ENCODE data around the gene MRPS31. TPM values are rescaled to one million over a fixed set of nuclear protein-coding genes. Genes with fewer than 3 reads are reported as not detected.

The MRPS31 gene
- total RNA-seq, 2 donors from 2014 or later = 17.8 to 31.5 TPM

DNA sequence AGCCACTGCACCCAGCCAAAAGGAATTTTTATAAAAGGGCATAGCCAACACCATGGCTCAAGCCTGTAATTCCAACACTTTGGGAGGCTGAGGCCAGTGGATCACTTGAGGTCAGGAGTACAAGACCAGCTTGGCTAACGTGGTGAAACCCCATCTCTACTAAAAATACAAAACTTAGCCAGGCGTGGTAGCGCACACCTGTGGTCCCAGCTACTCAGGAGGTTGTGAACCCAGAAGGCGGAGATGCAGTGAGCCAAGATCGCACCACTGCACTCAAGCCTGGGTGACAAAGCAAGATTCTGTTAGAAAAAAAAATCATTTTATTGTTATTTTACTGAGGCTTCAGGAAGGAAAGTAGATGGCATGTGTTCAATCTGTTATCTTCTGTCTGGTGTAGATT, 73.3 kb downstream of the MRPS31 start:
- Histone ChIP-seq H3K36me3 (no peaks in the 10 kb centered on the region), H3K27ac (no peak overlapping the region), H3K4me3 (no peak overlapping the region), H3K4me1 (no peaks in the 10 kb centered on the region), H3K27me3 (no peaks in the 10 kb centered on the region), H3K9me3 (no peaks in the 10 kb centered on the region)
- no peak for DNase-seq (ENCODE audit: low spot score)
- TF ChIP-seq, protein P1, sequence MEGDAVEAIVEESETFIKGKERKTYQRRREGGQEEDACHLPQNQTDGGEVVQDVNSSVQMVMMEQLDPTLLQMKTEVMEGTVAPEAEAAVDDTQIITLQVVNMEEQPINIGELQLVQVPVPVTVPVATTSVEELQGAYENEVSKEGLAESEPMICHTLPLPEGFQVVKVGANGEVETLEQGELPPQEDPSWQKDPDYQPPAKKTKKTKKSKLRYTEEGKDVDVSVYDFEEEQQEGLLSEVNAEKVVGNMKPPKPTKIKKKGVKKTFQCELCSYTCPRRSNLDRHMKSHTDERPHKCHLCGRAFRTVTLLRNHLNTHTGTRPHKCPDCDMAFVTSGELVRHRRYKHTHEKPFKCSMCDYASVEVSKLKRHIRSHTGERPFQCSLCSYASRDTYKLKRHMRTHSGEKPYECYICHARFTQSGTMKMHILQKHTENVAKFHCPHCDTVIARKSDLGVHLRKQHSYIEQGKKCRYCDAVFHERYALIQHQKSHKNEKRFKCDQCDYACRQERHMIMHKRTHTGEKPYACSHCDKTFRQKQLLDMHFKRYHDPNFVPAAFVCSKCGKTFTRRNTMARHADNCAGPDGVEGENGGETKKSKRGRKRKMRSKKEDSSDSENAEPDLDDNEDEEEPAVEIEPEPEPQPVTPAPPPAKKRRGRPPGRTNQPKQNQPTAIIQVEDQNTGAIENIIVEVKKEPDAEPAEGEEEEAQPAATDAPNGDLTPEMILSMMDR (IDR thresholded peaks at IDR 0.05) = no peak

DNA sequence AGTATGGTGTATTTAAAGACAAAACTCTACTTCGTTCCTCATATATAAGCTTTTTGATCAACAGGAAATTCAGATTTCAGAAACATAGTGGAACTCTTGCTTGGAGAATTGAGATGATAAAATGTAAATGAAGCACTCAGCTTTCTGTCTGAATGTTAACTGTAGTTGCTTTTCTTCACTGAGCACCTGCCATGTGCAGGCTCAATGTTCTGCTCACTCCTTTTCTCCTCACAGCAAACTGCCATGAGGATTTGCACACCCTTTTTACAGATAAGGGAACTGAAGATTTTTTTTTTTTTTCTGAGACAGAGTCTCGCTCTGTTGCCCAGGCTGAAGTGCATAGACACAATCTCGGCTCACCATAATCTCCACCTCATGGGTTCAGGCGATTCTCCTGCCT, 76.6 kb downstream of the MRPS31 start:
- TF ChIP-seq, protein P1 (IDR thresholded peaks at IDR 0.05) = no peak
- no peak overlapping the region for H3K4me3 ChIP-seq
- DNase-seq (ENCODE audit: low spot score) = no peak
- no peaks in the 10 kb centered on the region for H3K4me1 ChIP-seq
- no peaks in the 10 kb centered on the region for H3K36me3 ChIP-seq
- H3K27me3 ChIP-seq = no peaks in the 10 kb centered on the region
- no peak overlapping the region for H3K27ac ChIP-seq
- peaks cover 0 to 7% of the 10 kb centered on the region in 2 donors for H3K9me3 ChIP-seq

DNA sequence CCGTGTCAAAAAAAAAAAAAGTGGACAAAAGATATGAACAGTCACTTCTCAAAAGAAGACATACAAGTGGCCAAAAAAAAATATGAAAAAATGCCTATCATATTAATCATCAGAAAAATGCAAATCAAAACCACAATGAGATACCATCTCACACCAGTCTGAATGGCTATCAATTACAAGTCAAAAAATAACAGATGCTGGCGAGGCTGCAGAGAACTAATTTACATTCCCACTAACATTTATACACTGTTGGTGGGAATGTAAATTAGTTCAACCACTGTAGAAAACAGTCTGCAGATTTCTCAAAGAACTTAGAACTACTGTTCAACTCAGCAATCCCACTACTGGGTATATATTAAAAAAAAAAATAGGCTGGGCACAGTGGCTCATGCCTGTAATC, 78.0 kb downstream of the MRPS31 start:
- Histone ChIP-seq H3K9me3 (peaks cover 0 to 7% of the 10 kb centered on the region in 2 donors), H3K27ac (no peak overlapping the region), H3K36me3 (no peaks in the 10 kb centered on the region), H3K4me3 (no peak overlapping the region), H3K27me3 (no peaks in the 10 kb centered on the region), H3K4me1 (no peaks in the 10 kb centered on the region)
- DNase-seq (ENCODE audit: low spot score) = no peak
- TF ChIP-seq, protein P1 (IDR thresholded peaks at IDR 0.05) = no peak

DNA sequence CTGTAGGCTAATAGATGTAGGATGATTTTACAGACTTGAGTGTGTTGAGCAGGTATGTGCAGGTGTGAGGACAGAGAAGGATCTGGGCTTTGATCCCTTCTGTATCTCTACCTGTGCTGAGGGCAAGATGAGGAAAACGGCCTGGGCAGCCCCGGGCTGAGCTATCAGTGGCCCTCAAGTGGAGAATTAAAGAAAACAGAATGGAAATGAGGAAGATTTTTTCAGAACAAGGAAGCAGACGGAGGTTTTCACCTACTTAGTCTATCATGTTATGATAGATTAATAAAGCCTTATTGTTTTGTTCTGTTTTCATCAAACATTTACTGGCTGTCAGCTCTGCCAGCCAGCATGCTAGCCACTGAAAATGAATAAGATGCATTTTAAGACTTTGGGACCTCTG, 82.2 kb downstream of the MRPS31 start:
- Histone ChIP-seq H3K9me3 (peaks cover 0 to 7% of the 10 kb centered on the region in 2 donors), H3K4me3 (no peak overlapping the region), H3K4me1 (no peaks in the 10 kb centered on the region), H3K36me3 (no peaks in the 10 kb centered on the region), H3K27ac (no peak overlapping the region), H3K27me3 (no peaks in the 10 kb centered on the region)
- DNase-seq (ENCODE audit: low spot score) = no peak
- TF ChIP-seq, protein P1 (IDR thresholded peaks at IDR 0.05) = no peak

DNA sequence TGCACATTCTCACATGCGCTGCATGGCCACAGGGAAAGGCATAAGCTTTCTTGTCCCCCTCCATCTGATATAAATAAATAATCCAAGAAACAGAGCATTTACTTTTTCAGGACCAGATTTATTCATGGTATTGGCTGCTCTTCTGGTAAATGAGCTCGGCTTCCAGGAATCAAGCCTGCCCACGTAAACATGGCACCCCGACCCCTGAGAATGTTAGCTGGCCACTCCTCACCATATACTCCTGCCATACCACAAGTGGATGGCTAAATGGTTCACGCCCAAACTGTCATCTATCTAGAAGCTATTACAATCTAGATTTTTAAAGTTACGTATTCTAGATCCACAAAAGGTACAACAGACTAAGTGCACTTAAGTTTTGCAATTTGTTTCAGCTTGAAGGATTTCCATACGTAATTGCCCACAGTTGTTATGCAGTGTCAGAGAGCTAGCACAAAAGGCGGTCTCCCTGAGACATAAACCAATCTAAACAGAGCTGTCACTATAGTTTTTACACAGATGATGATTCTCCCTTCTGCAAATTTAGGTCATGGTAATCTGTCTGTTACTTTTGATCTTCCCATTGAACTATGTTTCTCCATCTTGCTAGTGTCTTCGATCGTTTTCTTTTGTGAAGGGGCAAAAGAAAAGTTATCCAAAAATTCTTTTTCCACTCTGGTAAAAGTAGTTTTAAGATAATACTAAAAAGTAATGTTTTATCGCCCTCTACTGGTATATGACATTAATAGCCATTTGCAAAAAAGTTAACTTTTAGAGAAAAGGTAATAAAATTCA, 88.3 kb downstream of the MRPS31 start:
- no peak overlapping the region for H3K4me3 ChIP-seq
- DNase-seq (ENCODE audit: low spot score) = no peak
- H3K36me3 ChIP-seq = no peaks in the 10 kb centered on the region
- H3K9me3 ChIP-seq = no peaks in the 10 kb centered on the region
- H3K4me1 ChIP-seq = peaks cover 0 to 8% of the 10 kb centered on the region in 2 donors
- no peak overlapping the region for H3K27ac ChIP-seq
- TF ChIP-seq, protein P1 (IDR thresholded peaks at IDR 0.05) = peak; percentile 47 to 76
- no peaks in the 10 kb centered on the region for H3K27me3 ChIP-seq

Data from right atrium auricular region (tissue), 2 donors.